BE2C (cell line): ENCODE results near the gene HOXB7.

ENCODE experiments used
- DNase-seq: peaks from one replicate; pipeline ENCODE4 v3.0.0-alpha.2; 2020
- H3K27me3 ChIP-seq: fragments of 250-450 bp; sonication (Bioruptor Pico); 2 replicates; pipeline ENCODE4 v1.5.1; 2020; ENCODE audit warnings: mild to moderate bottlenecking
- H3K36me3 ChIP-seq: fragments of 250-450 bp; sonication (Bioruptor Pico); 2 replicates; pipeline ENCODE4 v1.5.1; 2020; ENCODE audit warnings: mild to moderate bottlenecking
- H3K4me1 ChIP-seq: fragments of 250-450 bp; sonication (Bioruptor Pico); 2 replicates; pipeline ENCODE4 v1.5.1; 2020
- H3K4me3 ChIP-seq: 2 replicates; pipeline ENCODE4 v1.5.1; 2011; ENCODE audit warnings: low read depth, low read length
- H3K9me3 ChIP-seq: fragments of 250-450 bp; sonication (Bioruptor Pico); 2 replicates; pipeline ENCODE4 v1.5.1; 2020
- TF ChIP-seq, protein P1 (sequence below): IDR thresholded peaks from 2 replicates; pipeline ENCODE4 v1.5.1; 2012; ENCODE audit warnings: mild to moderate bottlenecking, low read depth, low read length

The HOXB7 gene

DNA sequence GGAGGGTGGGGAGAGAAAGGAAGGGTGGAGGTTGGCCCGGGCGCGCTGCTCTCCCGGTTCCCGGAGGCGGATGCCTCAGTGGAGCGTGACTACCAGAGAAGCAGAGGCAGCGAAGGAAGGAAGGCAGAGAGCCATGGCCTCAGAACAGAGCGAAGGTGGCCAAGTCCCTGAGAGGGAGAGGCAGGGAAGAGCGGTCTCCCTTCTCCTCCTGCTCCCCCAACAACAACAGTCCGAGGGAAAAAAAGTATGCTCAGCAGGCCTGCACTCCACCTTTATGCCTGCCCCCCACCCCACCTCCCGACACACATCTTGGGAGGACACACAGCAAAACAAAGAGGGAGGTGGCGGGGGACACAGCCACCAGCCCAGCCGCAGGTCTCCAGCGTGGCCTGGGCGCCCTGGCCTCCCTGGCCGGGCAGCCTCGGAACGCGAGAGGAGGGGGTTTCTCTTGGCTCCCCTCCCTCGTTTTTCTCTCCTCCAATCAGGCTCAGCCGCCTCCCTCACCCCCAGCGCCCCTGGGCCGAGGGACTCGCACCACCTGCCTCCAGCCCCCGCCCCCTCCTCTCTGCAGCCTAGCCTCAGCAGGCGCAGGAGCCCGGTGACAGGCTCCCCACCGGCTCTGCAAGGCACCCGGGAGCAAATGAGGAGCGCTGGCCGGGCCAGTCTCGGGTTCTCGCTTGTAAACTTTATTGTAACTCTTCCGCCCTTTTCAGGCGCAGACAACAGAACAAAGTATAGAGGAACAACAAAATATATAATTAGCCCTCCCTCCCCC is 1.1 kb upstream of the HOXB7 start:
- TF ChIP-seq, protein P1, sequence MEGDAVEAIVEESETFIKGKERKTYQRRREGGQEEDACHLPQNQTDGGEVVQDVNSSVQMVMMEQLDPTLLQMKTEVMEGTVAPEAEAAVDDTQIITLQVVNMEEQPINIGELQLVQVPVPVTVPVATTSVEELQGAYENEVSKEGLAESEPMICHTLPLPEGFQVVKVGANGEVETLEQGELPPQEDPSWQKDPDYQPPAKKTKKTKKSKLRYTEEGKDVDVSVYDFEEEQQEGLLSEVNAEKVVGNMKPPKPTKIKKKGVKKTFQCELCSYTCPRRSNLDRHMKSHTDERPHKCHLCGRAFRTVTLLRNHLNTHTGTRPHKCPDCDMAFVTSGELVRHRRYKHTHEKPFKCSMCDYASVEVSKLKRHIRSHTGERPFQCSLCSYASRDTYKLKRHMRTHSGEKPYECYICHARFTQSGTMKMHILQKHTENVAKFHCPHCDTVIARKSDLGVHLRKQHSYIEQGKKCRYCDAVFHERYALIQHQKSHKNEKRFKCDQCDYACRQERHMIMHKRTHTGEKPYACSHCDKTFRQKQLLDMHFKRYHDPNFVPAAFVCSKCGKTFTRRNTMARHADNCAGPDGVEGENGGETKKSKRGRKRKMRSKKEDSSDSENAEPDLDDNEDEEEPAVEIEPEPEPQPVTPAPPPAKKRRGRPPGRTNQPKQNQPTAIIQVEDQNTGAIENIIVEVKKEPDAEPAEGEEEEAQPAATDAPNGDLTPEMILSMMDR = no peak
- Histone ChIP-seq H3K4me3 (no peak overlapping the region), H3K9me3 (no peaks in the 10 kb centered on the region), H3K4me1 (no peaks in the 10 kb centered on the region), H3K27me3 (peaks cover 95% of the 10 kb centered on the region), H3K36me3 (no peaks in the 10 kb centered on the region)
- DNase-seq = no peak

DNA sequence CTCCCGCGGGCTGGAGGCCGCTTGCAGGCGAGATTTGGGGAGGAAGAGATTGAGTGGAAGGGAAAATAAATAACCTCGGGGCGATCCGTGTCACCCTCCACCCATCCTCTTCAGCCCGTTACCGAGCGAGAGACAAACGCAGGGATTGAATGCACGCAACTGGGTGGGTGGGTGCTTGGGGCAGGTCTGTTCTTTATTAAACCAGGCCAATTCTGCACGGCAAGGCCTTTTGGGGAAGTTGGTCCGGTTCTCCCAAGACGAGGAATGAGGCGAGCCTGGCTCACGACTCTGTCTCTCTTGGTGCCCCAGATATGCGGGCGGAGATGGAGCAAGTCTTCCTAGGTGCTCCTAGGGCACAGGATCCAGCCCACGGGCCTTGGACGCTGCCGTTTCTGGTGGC is 396 bp upstream of the HOXB7 start:
- H3K9me3 ChIP-seq = no peaks in the 10 kb centered on the region
- H3K36me3 ChIP-seq = no peaks in the 10 kb centered on the region
- TF ChIP-seq, protein P1 = no peak
- DNase-seq = no peak
- peaks cover 95% of the 10 kb centered on the region for H3K27me3 ChIP-seq
- H3K4me1 ChIP-seq = no peaks in the 10 kb centered on the region
- peak overlapping the region; percentile 13; the same call in 1 of the 2 replicates for H3K4me3 ChIP-seq

DNA sequence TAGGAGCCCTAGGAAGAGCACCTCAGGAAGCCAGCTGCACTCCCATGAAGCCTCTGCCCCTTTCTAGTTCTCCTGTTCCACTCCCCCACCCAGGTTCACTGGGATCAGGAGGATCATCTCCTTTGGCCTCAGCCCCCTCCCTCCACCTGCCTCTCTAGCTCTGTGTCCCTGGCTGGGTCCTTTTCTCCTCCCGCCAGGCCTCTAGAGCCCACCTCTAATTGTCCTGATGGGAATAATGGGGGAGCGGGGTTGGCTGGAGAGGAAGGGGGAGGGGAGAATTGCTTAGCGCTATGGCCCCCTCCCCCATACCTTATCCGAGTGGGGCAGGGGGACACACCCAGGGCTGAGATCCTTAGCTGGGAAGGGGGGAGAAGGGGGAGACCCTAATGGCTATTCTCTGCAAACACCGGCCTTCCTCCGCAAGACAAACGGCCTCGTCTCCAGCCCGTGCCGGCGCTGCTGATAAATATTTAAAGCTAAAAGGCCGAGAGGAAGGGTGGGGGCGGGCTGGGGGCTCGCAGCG is 997 bp downstream of the HOXB7 start:
- no peaks in the 10 kb centered on the region for H3K36me3 ChIP-seq
- H3K4me3 ChIP-seq = no peak overlapping the region
- TF ChIP-seq, protein P1 = no peak
- DNase-seq = no peak
- no peaks in the 10 kb centered on the region for H3K9me3 ChIP-seq
- no peaks in the 10 kb centered on the region for H3K4me1 ChIP-seq
- H3K27me3 ChIP-seq = peaks cover 95% of the 10 kb centered on the region

DNA sequence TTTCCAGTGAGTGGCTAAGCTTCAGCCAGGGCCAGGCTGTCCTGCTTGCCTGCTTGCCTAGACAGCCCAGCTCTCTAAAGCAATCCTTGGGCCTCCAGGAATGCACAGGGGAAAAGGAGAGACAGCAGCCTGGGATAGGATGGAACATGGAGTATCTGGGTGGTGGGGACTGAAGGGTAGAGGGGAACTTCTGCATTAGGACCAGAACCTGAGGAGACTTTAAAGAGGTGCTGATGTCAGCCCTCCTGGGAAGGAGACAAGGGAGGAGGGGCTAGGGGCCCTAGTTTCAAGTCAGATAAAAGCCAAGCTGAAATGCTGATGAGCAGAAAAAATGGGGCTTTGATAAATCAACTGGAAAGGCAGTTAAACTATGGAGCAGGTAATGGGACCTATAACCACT is 1.8 kb downstream of the HOXB7 start:
- Histone ChIP-seq H3K27me3 (peaks cover 97% of the 10 kb centered on the region), H3K9me3 (no peaks in the 10 kb centered on the region), H3K36me3 (no peaks in the 10 kb centered on the region), H3K4me3 (no peak overlapping the region), H3K4me1 (no peaks in the 10 kb centered on the region)
- DNase-seq = no peak
- TF ChIP-seq, protein P1 = no peak

DNA sequence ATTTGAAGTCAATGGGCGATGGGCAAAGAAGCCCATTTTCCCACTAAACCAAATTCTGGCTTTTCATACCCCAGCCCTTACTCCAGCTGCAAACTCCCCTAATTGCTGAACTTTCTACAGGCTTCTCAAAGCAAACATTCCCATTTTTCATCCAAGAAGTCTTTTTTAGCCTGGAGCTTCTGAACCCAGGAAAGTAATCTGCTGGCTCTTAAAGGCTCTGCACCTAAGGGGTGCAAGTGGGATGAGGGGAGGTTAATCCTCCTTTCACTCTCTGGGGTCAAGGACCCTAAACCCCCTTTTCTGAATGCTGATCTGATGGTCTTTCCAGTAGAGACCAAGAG is 2.4 kb downstream of the HOXB7 start:
- Histone ChIP-seq H3K4me3 (no peak overlapping the region), H3K27me3 (peaks cover 97% of the 10 kb centered on the region)
- TF ChIP-seq, protein P1 = no peak

DNA sequence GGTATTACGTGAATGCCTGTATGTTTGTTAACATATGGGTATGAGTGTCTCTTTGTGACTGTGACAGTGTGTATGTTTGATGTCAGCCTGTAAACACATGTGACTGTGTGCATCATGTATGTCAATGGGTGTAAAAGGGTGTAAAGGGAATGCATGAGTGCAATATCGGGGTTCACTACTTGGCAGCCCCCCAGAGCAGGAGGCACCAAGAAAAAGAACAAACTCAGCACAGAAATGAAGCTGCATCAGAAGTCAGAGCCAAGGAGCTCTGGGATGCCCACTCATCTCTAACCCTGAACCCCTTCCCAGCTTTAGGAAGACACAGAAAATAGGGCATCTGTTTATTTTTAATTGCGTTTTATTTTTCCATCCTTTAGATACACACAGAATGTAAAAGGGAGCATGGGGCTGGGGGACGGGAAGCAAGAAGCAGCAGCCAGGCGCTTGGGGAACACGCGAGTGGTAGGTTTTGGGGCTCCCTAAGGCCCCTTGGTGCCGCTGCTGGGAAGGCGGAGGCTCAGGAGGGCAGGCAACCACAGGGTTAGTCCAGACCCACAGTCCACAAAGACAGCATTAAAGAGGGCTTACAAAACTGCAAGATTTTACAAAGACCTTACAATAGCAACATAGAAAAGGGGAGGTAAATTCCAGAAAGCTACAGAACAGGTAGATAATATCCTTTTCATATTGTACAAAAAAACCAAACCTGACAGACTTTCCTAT is 3.8 kb downstream of the HOXB7 start:
- TF ChIP-seq, protein P1 = no peak
- Histone ChIP-seq H3K36me3 (no peaks in the 10 kb centered on the region), H3K9me3 (no peaks in the 10 kb centered on the region), H3K4me3 (no peak overlapping the region), H3K27me3 (peaks cover 99% of the 10 kb centered on the region), H3K4me1 (no peaks in the 10 kb centered on the region)
- DNase-seq = no peak

More for the DNA sequence above, 2.4 kb downstream of the HOXB7 start:
- Histone ChIP-seq H3K36me3 (no peaks in the 10 kb centered on the region), H3K9me3 (no peaks in the 10 kb centered on the region), H3K4me1 (no peaks in the 10 kb centered on the region)
- no peak for DNase-seq
